GM12891 (cell line): ENCODE results near the gene DCC.

Experiments used
- POLR2A ChIP-seq: IDR thresholded peaks from 2 replicates; pipeline ENCODE4 v1.6.1; 2011; ENCODE audit warnings: low read depth, low read length, control low read depth
- POLR2AphosphoS5 ChIP-seq: IDR thresholded peaks from 2 replicates; pipeline ENCODE4 v1.6.1; 2011; ENCODE audit warnings: low read depth, low read length, control low read depth
- TAF1 ChIP-seq: IDR thresholded peaks from 2 replicates; pipeline ENCODE4 v1.6.1; 2011; ENCODE audit warnings: low read depth, low read length, control low read depth

DNA sequence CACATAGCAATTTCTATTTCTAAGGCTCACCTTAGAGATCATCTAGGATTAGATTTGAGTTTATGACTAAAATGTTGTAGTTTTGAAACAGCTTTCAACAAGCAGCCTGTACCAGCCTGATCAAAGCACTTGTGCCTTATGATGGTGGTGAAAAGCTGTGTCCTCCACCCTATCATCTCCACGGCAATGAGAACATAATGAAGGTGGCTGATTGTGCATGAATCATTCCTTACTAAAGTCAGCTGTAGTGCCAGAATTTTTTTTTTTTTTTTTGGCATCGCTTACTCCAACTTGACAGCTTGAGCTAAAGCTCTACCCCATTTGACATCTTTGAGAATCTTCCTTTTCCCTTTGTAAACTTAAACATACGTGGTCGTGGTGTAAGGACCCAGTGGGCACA is 86.0 kb downstream of the DCC start:
- TF ChIP-seq POLR2A, result no peak
- no peak for TF ChIP-seq TAF1
- TF ChIP-seq POLR2AphosphoS5, result no peak
